GM19043 (cell line): ENCODE measurements around the gene NEIL3.
"Not testable (repeated sequence)": the region's sequence is repeated elsewhere in the genome, so short reads cannot be mapped to it uniquely, and the experiment has no call there.

Experiments
- ATAC-seq: cut with Tn5 transposase; IDR thresholded peaks from one replicate; pipeline ENCODE4 v1.9.1; 2021; ENCODE audit warnings: low read depth; ENCODE audit not compliant: unreplicated experiment

NEIL3 gene

DNA sequence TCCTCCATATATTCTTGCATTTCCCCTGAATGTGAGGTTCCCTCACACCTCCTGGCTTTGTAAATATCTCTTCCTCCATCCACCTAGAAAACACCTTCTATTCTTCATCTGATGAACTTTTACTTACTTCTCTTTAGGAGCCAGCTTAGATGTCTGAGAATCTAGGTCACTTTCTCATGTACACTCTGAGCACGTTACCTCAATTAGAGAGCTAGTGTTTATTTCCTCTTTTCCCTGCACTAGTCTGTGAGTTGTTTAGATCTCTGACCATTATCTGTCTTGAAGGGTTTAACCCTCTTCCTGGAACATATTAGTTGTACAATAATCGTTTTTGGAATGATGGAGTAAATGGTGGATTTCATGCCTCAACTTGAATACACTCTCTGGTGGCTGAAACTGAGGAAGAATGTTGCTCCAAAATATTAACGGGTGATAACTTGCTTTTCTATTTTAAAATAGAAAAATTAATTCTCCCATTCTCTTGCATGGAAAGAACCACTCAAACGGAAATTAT lies 8.5 kb upstream of the NEIL3 start:
- no peak for ATAC-seq

DNA sequence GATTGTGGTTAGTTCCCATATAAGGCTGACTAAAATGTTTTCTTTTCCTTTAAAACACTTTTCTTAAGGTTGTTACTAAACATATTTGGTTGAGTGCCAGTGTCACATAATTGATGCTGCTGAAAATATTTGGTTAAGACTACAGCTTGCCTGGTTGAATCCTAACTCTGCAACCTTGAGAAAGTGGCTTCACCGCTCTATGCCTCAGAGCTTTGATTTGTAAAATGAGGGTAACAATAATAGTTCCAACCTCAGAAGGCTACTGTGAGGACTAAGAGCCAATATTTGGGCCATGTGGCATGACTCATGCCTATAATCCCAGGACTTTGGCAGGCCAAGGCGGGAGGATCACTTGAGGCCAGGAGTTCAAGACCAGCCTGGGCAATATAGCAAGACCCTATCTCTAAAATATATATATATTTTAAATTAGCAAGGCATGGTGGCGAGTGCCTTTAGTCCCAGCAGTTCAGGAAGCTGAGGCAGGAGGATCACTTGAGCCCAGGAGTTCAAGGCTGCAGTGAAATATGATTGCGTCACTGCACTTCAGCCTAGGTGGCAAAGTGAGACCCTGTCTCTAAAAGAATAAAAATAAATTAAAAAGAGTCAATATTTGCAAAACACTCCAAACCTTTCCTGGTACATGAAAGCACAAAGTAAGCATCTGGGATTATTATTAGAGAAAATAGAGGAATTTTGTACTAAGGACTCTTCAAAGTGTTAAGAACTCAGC lies 7.1 kb upstream of the NEIL3 start:
- no peak for ATAC-seq

DNA sequence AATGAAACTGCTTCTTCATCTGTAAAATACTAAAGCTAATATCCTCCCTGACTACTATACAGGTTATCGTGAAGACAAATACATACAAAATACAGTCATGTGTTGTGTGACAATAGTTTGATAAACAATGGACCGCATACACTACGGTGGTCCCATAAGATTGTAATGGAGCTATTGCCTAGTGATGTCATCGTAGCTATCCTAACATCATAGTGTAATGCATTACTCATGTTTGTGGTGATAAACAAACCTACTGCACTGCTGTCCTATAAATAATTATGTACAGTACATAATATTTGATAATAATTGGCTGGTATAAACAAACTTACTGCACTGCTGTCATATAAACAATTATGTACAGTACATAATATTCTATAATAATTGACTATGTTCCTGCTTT lies 5.6 kb upstream of the NEIL3 start:
- no peak for ATAC-seq

DNA sequence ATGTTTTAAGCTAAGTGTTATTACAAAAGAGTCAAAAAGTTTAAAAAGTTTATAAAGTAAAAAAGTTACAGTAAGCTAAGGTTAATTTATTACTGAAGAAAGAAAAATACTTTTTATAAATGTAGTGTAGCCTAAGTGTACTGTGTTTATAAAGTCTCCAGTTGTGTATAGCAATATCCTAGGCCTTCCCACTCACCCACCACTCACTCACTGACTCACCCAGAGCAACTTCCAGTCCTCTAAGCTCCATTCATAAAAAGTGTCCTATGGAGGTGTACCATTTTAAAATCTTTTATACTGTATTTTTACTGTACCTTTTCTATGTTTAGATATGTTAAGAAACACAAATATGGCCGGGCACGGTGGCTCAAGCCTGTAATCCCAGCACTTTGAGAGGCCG lies 4.8 kb upstream of the NEIL3 start:
- ATAC-seq = not testable (repeated sequence)

DNA sequence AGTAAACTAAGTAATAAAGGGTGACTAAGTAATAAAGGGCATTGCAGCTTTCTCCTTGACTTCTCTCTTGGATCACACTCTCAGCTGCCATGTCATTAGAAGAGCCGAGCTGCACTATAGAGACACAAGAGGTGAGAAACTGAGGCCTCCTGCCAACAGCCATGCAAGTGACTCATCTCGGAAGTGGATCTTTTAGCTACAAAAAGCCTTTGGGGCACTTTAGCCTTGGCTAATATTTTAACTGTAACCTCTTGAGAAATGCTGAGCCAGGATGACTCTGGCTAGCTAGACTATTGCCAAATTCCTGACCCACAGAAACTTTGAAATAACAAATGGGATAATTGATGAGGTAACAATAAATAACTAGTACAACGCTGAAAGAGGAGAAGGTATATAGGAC lies 1.5 kb upstream of the NEIL3 start:
- no peak for ATAC-seq

DNA sequence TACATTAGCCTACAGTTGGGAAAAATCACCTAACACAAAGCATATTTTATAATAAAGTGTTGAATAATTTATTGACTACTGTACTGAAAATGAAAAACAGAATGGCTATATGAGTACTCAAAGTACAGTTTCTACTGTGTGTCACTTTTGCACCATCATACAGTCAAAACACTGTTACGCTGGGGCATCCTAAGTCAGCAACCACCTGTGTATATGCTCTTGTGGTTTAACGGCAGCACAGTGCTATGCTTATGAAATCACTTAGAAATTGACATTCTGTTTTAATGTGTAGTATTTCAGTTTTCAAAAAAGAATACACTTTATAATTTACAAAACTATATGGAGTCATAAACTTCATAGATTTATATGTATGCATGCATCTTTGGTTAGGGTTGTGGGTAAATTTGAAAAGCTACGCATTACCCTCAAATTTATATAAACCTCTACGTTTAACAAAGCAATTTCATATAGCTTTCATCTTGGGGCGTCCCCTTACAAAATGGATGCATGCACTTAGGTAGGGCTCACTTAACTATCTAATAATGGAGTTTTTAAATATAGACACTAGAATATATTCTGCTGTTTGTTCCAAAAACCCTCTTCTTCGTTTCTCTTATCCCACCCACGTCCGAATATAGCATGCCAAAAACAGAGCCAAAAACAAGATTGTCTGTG lies 690 bp upstream of the NEIL3 start:
- no peak for ATAC-seq

DNA sequence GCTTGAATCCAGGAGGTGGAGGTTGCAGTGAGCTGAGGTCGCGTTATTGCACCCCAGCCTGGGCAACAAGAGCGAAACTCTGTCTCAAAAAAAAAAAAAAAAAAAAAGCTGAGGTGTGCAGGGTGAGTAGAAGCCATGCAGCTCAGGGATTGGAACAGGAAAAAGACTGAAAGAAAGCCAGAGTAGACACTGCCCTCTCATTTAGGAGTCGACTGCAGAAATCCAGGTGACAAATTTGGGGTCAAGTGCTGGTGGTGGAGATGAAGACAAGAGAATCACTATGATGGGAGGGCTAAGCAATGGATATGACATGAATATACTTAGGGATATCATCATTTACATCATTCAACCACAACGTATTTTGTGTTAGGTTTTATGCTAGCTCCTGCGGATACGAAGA lies 1.9 kb downstream of the NEIL3 start:
- ATAC-seq = no peak

DNA sequence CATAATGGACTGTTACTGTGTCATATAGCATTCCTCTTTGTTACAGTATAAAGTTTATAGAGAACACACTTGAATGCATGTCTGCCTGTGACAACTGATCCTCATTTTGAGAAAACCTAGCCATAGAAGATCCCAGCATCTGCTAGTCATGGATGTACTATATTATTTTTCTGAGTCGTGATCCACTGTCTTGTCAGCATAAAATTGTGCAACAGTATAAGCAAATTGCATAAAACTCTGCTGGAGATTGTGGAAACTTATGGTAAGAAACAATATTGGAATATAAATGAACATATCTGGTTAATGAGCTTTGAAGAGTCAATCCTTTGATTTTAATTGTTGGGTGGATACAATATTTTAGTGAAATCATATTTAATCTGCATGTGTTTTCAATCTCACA lies 3.6 kb downstream of the NEIL3 start:
- no peak for ATAC-seq

DNA sequence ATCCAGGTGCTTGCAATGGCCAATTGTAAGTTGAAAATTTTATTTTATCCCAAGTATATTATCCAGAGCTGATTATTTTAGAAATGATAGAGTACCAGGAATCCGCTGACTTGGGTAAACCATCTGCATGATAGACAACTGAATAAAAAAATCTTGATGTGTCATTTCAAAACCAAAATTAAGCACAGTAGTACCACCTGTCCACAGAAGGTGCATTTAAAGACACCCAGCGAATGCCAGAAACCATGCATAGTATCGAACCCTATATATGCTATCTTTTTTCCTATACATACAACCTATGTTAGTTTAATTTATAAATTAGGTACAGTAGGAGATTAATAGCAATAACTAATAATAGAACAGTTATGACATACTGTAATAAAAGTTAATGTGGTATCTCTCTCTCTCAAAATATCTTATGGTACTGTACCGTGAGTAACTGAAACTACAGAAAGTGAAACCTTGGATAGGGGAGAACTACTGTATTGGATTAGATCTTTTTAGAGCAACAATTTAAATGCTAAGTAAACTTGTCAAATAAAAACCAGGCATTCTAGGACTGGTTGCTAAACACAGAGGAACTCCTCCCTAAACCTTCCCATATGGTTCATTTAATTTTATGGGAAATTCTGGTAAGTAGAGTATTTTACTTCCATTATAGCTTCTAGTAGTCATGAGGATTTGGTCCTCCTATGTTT lies 6.2 kb downstream of the NEIL3 start:
- no peak for ATAC-seq

DNA sequence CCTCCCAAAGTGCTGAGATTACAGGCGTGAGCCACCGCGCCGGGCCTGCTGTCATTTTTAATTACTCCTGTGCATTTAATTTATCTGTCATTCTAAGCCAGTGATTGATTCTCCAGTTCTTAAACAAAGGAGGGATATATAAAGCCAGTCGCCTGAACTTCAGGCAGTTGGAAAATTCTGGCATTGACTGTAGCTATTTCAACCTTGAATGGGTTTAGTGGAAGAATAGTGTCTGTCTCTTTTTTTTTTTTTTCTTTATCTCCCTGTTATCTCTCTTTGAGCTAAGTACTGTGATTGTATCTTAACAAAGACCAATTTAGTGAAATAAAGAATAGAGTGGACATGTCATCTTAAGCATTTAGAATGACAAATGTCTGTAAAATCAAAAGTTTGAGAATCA lies 11.0 kb downstream of the NEIL3 start:
- ATAC-seq = no peak

DNA sequence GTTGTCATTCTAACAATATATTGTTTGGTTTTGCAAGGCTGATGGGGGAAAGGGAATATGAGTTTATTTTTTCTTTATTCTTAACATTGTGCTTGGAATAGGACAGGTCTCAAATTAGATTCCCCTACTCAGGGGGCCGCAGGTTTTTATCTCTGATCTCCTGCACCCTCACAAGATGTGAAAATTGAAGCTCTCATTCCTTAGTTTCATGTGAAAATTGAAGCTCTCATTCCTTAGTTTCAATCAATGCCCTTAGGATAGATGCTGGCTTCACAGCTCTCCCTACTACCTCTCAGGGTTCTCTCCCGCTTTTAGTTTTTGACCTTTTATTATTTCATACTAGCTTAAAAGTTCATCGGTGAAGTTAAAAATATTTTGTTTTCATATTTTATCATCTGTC lies 12.0 kb downstream of the NEIL3 start:
- no peak for ATAC-seq

DNA sequence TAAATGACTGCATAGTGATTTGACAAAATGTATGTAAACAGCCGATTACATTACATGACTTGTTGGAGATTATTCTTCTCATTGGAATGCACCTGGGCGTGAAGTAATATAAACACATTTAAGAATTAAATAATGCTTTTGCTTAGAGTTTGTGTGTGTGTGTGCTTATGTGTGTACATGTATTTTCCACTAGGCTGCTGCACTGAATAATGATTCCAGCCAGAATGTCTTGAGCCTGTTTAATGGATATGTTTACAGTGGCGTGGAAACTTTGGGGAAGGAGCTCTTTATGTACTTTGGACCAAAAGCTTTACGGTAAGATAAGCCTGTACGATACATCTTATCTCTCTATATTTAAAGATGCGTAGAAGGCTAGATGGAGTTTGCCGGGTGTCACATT lies 12.6 kb downstream of the NEIL3 start:
- no peak for ATAC-seq

DNA sequence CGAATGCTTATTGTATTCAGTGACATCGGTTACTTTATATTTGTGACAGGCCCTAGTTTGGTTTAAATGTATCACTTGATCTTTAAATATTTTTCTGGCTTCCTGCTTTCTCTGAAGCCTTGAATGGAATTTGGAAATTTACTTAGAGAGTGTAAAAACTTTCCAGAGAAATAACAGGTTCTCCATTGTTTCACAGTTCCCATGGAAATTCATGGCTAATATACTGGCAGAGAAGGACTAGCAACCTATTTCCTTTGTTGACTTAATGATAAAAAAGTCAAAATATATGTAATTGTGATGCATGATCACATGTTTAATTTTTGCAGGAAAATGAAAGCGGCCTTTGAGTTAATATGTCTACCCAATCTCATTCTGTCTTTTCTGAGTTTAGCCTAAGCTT lies 13.2 kb downstream of the NEIL3 start:
- ATAC-seq = no peak

DNA sequence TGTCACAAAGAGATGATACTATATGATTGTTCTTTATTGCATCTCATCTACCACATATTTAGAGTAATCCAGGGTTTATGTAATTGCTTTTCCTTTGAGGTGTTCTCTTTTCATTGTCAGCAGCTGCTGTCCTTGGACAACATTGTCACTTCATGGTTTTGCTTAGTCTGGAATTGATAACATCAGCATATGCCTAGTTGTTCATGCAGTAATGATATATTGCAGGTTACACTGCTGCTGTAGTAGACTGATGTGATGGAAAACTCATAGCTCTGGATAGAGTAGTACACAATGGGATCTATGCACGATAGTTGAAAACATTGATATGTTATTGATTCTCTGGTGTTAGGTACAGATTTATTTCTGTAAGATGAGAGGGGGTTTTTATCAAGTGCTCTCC lies 13.7 kb downstream of the NEIL3 start:
- ATAC-seq = no peak

DNA sequence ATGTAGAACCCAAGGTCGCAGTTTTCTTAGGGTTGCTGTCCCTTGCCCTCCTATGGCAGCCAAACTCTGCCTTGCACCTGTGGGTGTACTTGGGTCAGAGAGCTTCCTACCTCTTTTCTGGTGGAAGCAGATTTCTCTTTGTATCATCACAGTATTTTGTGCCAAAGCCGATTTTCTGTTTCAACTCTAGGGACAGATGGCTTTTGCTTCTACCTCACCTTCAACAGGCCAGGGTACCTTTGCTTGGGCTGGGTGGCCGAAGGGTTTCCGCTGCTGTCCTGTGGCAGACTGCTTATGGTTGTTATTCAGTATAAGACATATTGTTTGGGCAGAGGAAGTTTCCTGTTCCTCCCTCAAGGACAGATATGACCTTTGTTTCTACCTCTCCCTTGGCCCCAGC lies 22.4 kb downstream of the NEIL3 start:
- ATAC-seq = no peak

DNA sequence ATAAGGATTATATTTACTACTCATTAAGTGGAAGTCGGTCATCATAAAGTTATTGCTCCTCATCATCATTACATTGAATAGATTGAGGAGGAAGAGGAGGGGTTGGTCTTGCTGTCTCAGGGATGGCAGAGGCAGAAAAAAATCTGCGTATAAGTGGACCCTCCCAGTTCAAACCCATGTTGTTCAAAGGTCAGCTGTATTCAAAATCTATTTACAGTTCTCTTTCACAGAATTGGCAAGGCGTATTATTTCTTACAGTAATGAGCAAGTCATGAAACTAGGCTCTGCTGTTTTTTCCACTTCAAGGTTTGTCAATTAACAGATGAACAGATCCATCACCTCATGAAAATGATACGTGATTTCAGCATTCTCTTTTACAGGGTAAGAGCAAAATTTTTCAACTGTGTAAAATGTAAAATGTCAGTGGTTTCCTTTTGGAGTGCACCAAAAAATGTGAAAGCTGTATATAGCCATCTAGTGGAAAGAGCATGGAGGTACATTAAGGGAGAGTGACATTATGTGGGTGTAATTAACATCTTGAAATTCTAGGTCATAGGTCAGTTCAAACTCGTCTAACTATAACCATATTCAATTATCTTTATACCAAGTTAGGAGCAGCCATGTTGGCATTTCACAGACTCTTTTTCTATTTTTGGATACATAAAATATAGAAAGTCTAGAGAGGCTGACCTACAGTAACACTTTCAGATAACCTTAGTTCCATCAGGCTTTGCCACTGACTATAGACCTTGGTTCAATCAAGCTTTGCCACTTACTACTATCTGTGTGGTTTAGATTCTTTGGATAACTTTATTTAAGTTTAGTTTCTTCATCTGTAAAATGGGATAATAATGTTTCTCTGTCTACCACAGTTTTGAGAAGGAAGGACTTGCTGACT lies 30.1 kb downstream of the NEIL3 start:
- ATAC-seq = peak; percentile 96

DNA sequence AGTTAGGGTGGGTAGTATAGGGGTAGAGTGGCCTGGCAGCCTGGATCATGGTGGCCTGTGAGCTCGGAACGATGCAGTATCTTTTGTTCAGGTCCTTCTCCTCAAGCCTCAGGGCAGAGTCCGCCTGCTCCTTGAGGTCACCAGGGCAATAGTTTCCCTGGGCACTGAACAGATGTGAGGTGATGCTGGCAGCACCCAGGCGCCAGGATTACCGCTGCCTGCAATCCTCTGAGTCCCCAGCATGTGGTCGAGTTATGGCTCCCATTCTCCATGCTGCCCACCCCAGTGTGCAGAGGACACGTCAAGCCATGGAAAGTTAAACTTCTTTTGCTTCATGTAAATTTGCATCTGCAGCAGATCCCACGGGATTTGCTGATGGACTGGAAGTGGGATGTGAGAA lies 38.7 kb downstream of the NEIL3 start:
- no peak for ATAC-seq

DNA sequence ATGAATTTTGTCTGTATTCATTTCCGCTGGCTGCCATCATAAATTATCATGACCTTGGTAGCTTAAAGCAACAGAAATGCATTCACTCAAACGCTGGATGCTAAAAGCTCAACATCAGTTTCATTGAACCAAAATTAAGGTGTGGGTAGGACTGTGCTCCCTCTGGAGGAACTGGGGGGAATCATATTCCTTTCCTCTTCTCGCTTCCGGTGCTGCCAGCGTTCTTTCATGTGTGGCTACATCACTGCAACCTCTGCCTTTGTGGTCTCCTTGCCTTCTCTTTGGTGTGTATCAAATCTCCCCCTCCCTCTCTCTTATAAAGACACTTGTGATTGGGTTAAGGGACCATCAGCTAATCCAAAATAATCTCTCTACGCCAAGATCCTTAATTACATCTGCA lies 39.5 kb downstream of the NEIL3 start:
- no peak for ATAC-seq

DNA sequence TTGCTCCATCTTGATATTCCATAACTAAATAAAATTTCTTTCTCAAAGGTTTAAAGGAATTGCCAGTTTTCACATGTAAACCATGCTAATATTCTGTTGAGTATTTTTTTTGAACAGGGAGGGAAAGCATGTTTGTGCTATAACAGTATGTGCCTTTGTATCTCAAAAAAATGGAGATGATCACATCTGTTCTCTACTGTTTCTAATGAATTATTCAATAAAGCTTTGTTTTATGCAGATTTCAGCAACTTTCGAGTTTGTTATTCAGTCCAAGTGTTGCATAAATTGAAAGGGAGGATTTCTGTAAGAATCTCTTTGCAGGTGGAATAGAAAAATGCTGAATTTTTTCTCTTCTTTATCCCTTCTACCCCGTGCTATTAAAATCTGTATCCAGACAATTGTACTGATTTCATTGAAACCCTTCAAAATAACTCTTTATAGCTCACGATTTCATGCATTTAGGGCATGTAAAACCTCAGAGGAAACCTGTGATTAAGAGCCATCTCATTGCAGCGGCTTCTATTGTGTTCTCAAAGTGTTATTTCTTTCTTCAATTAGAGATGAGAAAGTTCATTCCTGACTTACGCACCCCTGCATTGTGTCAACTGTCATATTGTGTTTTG lies 42.1 kb downstream of the NEIL3 start:
- ATAC-seq = no peak

DNA sequence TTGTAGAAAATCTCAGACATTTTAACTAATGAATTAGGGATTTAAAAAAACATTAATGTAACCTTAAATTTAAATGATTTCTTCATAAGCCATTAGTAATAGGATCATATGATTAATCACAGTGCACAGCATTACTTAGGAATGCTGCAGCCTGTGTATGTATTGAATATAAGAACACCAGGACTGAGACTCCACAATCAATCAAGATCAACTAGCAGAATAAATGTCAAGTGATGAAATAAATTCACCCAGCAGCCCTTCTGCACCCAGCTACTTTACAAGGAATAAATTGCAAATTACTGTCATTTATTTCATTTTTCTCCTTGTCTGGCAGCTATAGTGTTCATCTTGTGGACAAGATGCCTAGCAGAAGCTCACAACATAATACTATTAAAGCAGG lies 46.5 kb downstream of the NEIL3 start:
- ATAC-seq = no peak
